Mucosa of stomach (tissue), 1 donor: Measurements from ENCODE around the gene SYNC.
"Not testable (repeated sequence)": the region's sequence is repeated elsewhere in the genome, so short reads cannot be mapped to it uniquely, and the experiment has no call there.

Experiments
- H3K27me3 ChIP-seq: one replicate; pipeline ENCODE4 v1.7.0; 2013; ENCODE audit warnings: mild to moderate bottlenecking, low read length; ENCODE audit not compliant: control insufficient read depth, insufficient read depth
- H3K36me3 ChIP-seq: one replicate; pipeline ENCODE4 v1.7.0; 2013; ENCODE audit warnings: low read length; ENCODE audit not compliant: control insufficient read depth, insufficient read depth
- H3K4me1 ChIP-seq: one replicate; pipeline ENCODE4 v1.7.0; 2013; ENCODE audit warnings: mild to moderate bottlenecking, low read length; ENCODE audit not compliant: control insufficient read depth, insufficient read depth
- H3K4me3 ChIP-seq: one replicate; pipeline ENCODE4 v1.7.0; 2013; ENCODE audit warnings: low read length
- H3K9ac ChIP-seq: one replicate; pipeline ENCODE4 v1.7.0; 2013; ENCODE audit warnings: mild to moderate bottlenecking, low read length, moderate library complexity
- H3K9me3 ChIP-seq: one replicate; pipeline ENCODE4 v1.7.0; 2013; ENCODE audit warnings: mild to moderate bottlenecking, low read length, moderate library complexity; ENCODE audit not compliant: control insufficient read depth
- donor health status: Pancreatic carcinoma.

SYNC gene

GRCh38 chr1:32701951-32702598, 495 bp downstream of the SYNC start:
- Histone ChIP-seq H3K27me3 (peaks cover 6% of the 10 kb centered on the region), H3K9me3 (no peaks in the 10 kb centered on the region), H3K4me3 (no peak overlapping the region), H3K9ac (peak overlapping the region; percentile 7), H3K36me3 (no peaks in the 10 kb centered on the region), H3K4me1 (peaks cover 28% of the 10 kb centered on the region)

GRCh38 chr1:32701421-32701911, 1.1 kb downstream of the SYNC start:
- Histone ChIP-seq H3K4me1 (peaks cover 24% of the 10 kb centered on the region), H3K9me3 (no peaks in the 10 kb centered on the region), H3K4me3 (no peak overlapping the region), H3K36me3 (no peaks in the 10 kb centered on the region), H3K27me3 (peaks cover 6% of the 10 kb centered on the region), H3K9ac (peak overlapping the region; percentile 33)

GRCh38 chr1:32696996-32697395, 5.6 kb downstream of the SYNC start:
- H3K9ac ChIP-seq, H3K36me3 ChIP-seq, H3K9me3 ChIP-seq, H3K4me3 ChIP-seq, H3K27me3 ChIP-seq: not testable (repeated sequence)
- peaks cover 22% of the 10 kb centered on the region for H3K4me1 ChIP-seq

- Histone ChIP-seq H3K4me3 (no peak overlapping the region), H3K4me1 (peaks cover 14% of the 10 kb centered on the region), H3K9ac (no peak overlapping the region), H3K36me3 (no peaks in the 10 kb centered on the region), H3K9me3 (no peaks in the 10 kb centered on the region), H3K27me3 (no peaks in the 10 kb centered on the region)
Measured at GRCh38 chr1:32696041-32696440, 6.5 kb downstream of the SYNC start.

- Histone ChIP-seq H3K9ac (no peak overlapping the region), H3K4me1 (peaks cover 14% of the 10 kb centered on the region), H3K4me3 (no peak overlapping the region), H3K27me3 (no peaks in the 10 kb centered on the region), H3K36me3 (no peaks in the 10 kb centered on the region), H3K9me3 (no peaks in the 10 kb centered on the region)
Measured at GRCh38 chr1:32695098-32695904, 7.3 kb downstream of the SYNC start.

GRCh38 chr1:32693455-32694174, 9.0 kb downstream of the SYNC start:
- Histone ChIP-seq H3K9me3 (no peaks in the 10 kb centered on the region), H3K9ac (peak overlapping the region; percentile 15), H3K27me3 (no peaks in the 10 kb centered on the region), H3K4me3 (no peak overlapping the region), H3K36me3 (no peaks in the 10 kb centered on the region), H3K4me1 (peaks cover 14% of the 10 kb centered on the region)

- H3K4me3 ChIP-seq: no peak overlapping the region
- no peaks in the 10 kb centered on the region for H3K27me3 ChIP-seq
- H3K4me1 ChIP-seq: no peaks in the 10 kb centered on the region
- no peak overlapping the region for H3K9ac ChIP-seq
- no peaks in the 10 kb centered on the region for H3K9me3 ChIP-seq
- H3K36me3 ChIP-seq: peaks cover 6% of the 10 kb centered on the region
Measured at GRCh38 chr1:32686387-32686786, 16.2 kb downstream of the SYNC start.

GRCh38 chr1:32685498-32685897, 17.1 kb downstream of the SYNC start:
- no peaks in the 10 kb centered on the region for H3K9me3 ChIP-seq
- no peak overlapping the region for H3K4me3 ChIP-seq
- H3K9ac ChIP-seq: no peak overlapping the region
- H3K36me3 ChIP-seq: peaks cover 6% of the 10 kb centered on the region
- H3K27me3 ChIP-seq: no peaks in the 10 kb centered on the region
- H3K4me1 ChIP-seq: no peaks in the 10 kb centered on the region

- Histone ChIP-seq H3K36me3 (peaks cover 6% of the 10 kb centered on the region), H3K4me3 (no peak overlapping the region), H3K27me3 (no peaks in the 10 kb centered on the region), H3K4me1 (no peaks in the 10 kb centered on the region), H3K9ac (no peak overlapping the region), H3K9me3 (no peaks in the 10 kb centered on the region)
Measured at GRCh38 chr1:32684167-32684811, 18.3 kb downstream of the SYNC start.

- no peaks in the 10 kb centered on the region for H3K27me3 ChIP-seq
- no peaks in the 10 kb centered on the region for H3K9me3 ChIP-seq
- H3K9ac ChIP-seq: no peak overlapping the region
- H3K4me1 ChIP-seq: no peaks in the 10 kb centered on the region
- peaks cover 6% of the 10 kb centered on the region for H3K36me3 ChIP-seq
- H3K4me3 ChIP-seq: no peak overlapping the region
Measured at GRCh38 chr1:32683397-32683796, 19.2 kb downstream of the SYNC start.

GRCh38 chr1:32681999-32682398, 20.6 kb downstream of the SYNC start:
- H3K27me3 ChIP-seq: no peaks in the 10 kb centered on the region
- no peak overlapping the region for H3K9ac ChIP-seq
- H3K36me3 ChIP-seq: peaks cover 6% of the 10 kb centered on the region
- H3K4me1 ChIP-seq: no peaks in the 10 kb centered on the region
- H3K9me3 ChIP-seq: no peaks in the 10 kb centered on the region
- H3K4me3 ChIP-seq: no peak overlapping the region
